Stromal cell of bone marrow (primary cell): ENCODE measurements around the gene NEK1.
A peak's percentile ranks its signal among the peaks of the same experiment; 100 is the strongest.
"Not testable (repeated sequence)": the region's sequence is repeated elsewhere in the genome, so short reads cannot be mapped to it uniquely, and the experiment has no call there.

ENCODE experiments used
- DNase-seq: peaks from one replicate; pipeline ENCODE4 v3.0.0-alpha.2; 2012; ENCODE audit warnings: low read depth

Gene NEK1

DNA sequence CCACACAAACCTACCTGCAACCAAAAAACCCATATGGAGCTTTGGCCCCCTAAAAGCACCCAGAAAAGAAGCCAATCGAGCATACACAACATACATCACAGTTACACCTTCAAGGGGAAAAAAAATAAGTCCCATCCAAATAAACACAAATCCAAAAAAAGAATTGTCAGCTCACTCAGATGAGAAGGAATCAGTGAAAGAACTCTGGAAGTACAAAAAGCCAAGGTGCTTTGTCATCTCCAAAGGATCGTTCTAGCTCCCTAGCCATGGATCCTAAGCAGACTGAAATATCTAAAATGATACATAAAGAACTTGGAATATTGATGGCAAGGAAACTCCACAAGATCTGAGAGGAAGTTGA lies 119.2 kb downstream of the NEK1 start:
- DNase-seq, result no peak

DNA sequence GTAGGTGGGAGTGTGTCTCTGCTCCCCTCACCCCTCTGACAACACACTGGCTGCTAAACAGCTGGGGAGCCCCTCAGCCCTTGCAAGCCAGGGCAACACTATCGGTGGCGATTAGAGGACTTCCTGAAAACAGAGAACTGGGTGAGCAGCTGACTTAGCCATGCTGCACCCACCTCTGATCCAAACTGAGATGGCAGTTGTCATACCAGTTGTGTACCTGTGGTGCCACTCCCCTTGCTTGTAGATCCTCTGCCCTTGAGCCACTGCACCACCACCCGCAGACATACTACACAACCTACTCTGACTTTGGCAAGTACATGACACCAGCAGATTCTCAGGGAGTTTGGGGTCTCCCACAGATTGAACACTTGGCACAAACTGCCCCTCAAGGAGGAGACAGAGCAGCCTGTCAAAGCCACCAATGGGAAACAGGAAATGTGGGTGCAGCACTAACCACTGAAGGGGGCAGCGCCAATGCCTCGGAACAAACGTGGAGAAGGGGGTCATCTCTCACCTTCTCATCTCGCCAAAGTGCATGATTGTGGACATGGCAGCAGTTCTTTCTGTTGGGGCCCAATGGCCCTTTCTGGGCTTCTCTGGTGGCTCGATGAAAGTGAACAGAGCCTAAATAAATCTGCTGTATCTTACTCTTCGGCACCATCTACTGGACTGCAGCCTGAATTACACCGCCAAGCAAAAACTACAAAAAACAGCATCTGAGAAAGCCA lies 119.8 kb downstream of the NEK1 start:
- peak; percentile 26 for DNase-seq

DNA sequence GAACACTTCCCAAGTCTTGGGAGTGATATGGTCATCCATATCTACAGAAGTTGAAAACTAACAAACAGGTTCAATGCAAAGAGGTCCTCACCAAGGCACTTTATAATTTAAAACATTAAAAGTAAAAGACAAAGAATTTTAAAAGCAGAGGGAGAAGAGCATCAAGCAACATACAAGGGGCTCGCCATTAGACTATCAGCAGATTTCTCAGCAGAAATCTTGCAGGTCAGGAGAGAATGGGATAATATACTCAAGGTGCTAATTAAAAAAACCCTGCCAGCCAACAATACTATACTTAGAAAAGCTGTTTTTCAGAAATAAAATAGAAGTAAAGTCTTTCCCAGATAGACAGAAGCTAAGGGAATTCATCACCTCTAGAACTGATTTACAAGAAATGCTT lies 121.2 kb downstream of the NEK1 start:
- no peak for DNase-seq

DNA sequence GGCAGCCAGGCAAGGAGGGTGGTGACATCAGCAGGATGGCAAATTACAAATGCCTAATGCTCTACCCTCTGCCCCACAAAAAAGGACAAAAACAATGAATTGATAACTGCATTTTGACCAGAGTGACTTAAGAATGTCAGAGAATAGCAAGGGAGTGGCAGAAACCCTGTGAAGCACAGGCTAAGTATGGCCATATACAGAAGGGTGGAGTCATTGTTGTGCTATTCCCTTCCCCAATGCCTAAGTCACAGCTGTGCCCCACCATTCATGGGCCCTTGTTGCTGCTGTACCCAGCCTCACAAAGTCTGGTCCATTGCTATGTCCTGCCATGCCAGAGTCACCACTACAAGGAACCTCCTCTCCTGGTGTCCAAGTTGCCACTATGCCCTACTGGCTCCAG lies 123.1 kb downstream of the NEK1 start:
- DNase-seq, result no peak

DNA sequence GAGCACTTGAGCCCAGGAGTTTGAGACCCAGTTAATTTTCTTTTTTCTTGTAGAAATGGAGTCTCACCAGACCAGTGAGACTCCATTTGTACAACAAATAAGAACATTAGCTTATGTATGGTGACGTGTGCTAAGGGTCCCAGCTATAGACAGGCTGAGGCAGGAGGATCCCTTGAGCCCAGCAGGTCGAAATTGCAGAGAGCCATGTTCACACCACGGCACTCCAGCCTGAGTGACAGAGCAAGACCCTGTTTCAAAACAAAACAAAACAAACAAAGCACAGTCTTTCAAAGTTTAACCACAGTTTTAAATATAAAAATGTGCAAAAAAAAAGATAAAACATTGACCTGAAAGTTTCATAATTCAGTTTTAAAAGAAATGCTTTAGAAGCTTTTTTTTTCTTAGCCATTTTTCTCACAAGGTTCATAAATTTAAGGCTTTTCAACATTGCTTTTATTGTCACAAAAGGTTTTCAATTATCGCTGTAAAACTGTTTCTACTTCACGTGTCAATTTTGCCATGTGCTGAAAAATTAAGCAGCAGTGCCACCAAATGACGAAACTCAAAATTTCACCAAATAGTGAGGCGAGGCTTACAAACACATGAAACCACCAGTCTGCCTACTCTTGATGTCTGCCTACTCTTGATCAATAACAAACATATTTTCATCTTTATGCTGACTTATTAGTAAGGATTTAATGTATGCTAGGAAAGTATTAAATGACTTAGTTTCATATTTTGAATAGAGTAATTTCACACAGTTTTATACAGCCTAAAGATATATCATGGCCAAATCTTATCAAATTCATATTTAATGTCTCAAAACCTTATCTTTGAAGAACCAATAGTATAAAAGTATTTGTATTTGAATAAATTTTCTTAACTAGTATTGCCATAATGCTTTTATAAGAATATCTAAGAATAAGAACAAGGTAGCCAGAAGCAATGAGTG lies 126.3 kb downstream of the NEK1 start:
- DNase-seq, result peak; percentile 43

DNA sequence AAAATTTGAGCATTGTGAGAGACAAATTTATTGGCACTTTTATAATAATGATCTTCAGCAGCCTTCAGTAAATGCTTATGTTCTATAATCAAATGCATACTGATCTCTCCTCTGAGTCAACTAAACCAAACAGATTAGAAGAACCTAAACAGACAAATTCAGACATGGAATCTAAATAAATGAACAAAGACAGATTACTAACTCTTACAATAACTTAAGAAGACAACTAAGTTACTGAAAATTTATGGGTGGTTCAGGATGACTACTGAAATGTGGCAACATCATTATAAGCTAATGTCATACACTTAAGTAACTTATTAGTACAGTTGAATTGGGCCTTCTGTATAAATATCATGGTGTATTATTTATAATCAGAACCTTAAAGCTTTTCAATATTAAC lies 127.3 kb downstream of the NEK1 start:
- no peak for DNase-seq

DNA sequence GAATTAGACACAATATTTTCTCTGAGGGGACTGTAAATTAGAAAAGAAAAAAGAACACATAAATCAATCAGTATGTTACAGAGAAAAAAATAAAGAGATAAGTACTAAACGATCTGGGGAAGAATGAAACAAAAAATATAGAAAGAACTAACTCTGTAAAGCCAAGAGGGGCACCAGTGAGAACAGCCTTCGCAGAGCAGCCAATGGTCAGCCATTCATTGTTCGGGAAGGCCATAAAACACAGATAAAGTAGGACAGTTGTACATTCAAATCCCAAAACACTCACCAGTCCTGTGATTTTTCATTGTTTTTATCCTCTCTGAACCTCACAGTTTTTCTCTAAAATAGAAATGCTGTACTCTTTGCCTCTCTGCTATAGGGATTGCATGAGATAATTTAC lies 127.9 kb downstream of the NEK1 start:
- no peak for DNase-seq

DNA sequence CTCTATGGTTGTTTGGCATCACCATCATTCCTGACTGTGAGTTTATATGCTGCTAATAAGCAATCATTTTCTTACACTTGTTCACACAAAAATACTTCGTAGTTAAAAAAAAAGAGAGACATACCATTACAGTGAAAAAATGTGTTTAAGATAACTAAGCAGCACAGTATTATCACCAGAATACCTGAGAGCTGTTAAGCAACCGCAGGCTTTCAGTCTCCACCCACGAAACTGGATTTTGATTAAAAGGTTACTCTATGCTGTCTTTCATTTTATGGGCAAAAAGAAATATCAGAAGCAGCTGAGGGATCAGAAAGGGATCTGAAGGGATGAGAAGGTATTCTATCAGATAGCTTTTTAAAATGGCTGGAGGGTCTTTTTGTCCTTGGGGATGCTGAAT lies 148.3 kb downstream of the NEK1 start:
- DNase-seq, result no peak

DNA sequence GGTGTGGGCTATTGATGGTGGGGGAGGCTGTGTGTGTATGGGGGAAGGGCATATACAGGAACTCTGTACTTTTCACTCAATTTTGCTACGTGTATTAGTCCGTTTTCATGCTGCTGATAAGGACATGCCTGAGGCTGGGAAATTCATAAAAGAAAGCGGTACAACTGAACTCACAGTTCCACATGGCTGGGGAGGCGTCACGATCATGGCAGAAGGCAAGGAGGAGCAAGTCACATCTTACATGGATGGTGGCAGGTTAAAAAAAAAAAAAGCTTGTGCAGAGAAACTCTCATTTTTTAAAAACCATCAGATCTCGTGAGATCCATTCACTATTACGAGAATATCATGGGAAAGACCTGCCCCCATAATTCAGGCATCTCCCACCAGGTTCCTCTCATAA lies 152.3 kb downstream of the NEK1 start:
- no peak for DNase-seq

DNA sequence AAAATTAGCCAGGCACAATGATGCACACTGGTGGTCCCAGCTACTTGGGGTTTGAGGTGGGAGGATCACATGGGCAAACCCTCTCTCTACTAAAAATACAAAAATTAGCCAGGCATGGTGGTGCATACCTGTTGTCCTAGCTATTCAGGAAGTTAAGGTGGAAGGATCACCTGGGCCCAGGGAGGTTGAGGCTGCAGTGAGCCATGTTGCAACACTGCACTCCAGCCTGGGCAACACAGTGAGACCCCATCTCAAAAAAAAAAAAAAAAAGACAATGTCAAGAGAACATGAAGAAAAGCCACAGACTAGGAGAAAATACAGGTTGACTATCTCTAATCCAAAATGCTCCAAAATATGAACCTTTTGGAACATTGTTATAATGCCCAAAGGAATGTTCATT lies 153.8 kb downstream of the NEK1 start:
- DNase-seq, result no peak

DNA sequence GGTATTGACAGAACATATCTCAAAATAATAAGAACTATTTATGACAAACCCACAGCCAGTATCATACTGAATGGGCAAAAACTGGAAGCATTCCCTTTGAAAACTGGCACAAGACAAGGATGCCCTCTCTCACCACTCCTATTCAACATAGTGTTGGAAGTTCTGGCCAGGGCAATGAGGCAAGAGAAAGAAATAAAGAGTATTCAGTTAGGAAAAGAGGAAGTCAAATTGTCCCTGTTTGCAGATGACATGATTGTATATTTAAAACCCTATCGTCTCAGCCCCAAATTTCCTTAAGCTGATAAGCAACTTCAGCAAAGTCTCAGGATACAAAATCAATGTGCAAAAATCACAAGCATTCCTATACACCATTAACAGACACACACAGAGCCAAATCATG lies 159.7 kb downstream of the NEK1 start:
- not testable (repeated sequence) for DNase-seq

DNA sequence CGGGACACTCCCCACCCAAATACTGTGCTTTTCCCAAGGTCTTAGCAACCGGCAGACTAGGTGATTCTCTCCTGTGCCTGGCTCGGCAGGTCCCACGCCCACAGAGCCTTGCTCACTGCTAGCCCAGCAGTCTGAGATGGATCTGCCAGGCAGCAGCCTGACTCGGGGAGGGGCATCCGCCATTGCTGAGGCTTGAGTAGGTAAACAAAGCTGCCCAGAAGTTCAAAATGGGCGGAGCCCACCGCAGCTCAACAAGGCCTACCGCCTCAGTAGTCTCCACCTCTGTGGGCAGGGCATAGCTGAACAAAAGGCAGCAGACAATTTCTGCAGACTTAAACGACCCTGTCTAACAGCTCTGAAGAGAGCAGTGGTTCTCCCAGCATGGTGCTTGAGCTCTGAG lies 163.4 kb downstream of the NEK1 start:
- DNase-seq, result not testable (repeated sequence)

DNA sequence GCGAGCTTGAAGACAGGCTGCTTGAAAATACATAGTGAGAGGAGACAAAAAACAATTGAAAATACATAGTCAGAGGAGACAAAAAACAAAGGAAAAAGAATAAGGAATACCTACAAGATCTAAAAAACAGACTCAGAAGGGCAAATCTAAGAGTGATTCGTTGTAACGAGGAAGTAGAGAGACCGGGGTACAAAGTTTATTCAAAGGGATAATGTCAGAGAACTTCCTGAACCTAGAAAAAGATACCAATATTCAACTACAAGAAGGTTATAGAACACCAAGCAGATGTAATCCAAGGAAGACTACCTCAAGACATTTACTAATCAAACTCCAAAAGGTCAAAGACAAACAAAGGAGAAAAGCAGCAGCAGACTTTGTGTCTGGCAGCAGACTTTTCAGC lies 165.6 kb downstream of the NEK1 start:
- DNase-seq, result no peak

DNA sequence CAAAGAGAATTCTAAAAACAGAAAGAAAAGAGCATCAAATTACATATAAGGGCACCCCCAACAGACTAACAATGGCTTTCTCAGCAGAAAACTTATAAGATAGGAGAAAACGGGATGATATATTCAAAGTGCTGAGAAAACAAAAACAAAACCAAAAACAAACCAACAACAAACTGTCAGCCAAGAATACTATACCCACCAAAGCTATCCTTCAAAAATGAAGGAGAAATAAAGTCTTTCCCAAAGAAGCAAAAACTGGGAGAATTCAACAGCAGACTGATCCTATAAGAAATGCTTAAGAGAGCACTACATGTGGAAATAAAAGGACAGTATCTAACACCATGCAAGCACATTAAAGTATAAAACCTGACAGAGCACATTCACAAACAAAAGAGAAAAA lies 168.6 kb downstream of the NEK1 start:
- DNase-seq, result no peak

DNA sequence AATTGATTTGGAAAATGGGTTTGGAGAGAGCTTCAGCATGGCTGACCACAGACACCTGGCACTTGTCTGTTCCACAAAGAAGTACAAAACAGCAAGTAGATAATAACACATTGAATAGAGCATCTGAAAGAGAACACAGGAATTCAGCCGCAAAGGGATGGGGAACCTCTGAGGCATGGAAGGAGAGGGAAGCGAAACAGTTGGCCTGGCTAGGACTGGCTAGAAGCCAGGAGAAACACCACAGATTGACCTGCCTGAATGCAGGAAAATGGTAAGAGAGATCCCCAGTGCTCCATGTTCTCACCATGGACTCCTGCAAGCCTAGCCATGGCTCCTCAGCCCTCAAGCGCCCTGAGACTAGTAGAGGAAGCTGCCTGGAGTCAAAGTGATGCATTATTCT lies 171.9 kb downstream of the NEK1 start:
- DNase-seq, result no peak

DNA sequence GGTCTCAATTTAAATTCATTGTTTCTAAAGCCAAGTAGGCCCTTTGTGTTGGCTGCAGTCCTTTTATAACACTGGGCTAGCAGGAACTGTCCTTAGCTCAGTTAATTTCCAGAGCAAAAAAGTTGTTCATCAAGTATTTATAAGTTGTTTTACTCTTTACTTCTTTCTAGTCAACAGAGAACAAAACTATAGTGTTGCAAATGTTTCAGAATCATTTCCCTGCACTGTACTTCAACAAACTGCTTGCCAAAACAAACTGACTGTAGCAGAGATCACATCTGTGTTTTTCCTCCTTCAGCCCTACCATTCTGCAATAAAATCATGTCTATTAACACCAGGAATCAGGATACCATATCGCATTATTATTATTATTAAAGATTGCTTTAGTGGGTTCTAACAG lies 173.1 kb downstream of the NEK1 start:
- DNase-seq, result peak; percentile 52

DNA sequence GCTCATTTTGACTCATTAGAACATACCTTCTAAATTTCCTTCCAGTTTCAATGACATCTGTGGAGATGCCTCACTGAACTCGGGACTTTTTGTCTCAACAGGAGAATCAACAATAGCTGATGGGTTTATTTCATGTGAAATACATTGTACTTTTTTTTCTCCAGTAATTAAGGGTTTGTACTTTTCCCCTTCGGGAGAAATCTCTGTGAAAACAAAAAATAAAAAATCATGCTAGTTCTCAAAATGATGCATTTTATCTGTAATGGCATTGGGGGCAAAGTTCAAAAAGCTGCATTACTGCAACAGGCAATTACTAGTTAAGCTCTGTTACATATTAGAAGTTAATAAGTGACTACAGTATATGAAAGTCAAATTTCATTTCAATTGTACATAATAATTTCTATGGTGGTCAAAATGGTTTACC lies 174.3 kb downstream of the NEK1 start:
- no peak for DNase-seq

DNA sequence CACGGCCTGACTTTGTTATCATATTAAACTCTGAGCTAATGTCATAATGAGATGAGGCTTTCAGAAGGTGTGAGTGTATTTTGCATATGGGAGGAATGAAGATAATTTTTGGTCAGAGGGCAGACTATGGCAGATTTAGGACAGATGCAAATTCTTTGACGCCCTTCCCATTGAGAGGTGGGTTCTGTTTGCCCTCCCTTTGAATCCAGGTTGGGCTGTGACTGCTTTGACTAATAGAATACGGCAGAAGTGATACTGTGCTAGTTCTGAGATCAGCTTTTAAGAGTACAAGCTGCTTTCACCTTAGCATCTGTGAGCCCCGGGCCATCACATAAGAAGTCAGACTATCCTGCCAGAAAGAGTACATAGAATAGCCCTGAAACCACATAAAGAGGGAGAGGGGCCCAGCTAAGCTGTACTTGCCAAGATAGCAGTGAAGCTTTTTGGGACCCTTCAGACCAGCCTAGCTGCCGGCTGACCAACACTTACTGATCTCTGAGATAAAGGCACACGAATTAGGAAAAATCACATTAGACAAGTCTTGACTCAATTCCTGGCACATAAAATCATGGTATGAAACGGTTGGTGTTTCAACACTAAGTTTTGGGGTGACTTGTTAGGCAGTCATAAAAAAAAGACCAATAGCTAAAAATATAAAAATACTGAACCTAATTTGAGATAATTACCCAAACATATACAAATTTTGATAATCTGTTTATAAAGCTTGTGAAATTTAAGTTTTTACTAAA lies 174.9 kb downstream of the NEK1 start:
- DNase-seq, result no peak

DNA sequence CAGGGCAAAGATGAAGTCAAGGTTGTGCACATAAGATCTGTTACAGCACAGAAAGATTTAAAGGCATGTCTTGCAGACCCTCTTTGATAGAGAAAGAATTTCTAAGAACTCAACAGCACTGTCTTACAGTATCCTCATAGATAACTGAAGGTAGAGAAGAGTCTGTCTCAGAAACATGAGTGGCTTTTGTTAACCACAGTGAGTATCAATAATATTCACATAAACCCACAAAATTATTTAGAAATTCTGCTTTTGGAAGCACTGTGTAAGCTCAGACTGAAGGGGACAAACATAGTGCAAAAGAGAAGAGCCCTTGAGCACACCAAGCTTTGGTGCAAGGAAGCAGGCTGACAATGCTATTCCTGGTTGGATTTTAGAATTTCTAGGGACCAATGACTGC lies 175.6 kb downstream of the NEK1 start:
- DNase-seq, result no peak

DNA sequence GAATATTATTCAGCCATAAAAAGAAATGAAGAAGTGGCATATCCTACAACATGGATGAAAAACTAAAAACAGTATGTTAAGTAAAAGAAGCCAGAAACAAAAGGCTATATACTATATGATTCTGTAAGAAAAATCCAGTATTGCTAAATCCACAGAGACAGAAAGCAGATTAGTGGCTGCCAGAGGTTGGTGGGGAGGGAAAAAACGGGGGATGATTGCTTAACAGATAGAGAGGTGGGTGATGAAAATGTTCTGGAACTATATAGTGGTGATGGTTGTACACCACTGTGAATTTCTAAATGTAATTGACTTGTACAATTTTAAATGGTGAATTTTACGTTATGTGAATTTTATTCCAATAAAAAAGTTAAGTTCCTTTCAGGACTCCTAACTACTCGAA lies 184.0 kb downstream of the NEK1 start:
- DNase-seq, result no peak

DNA sequence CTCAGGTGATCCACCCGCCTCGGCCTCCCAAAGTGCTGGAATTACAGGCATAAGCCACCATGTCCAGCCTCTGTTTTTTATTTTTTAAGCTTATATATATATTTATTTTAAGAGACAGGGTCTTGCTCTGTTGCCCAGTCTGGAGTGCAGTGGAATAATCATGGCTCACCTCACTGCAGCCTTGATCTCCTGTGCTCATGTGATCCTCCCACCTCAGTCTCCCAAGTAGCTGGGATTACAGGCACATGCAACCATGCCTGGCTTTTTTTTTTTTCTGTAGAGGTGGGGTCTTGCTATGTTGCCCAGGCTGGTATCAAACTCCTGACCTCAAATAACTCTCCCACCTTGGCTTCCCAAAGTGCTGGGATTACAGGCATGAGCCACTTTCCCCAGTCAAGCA lies 184.7 kb downstream of the NEK1 start:
- not testable (repeated sequence) for DNase-seq

DNA sequence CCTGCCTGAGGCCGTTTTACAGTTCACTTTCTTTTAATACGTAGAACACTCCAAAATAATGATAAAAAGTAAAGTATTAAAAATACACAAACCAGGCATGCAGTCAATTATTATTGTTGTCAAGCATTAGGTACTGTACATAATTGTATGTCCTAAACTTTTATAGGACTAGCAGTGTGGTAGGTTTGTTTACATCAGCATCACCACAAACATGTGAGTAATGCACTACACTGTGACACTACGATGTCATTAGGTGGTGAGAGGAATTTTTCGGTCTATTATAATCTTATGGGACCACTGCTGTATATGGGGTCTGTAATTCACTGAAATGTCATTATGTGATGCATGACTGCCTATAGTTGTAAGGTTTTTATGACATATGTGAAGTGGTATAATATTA lies 192.1 kb downstream of the NEK1 start:
- DNase-seq, result no peak

DNA sequence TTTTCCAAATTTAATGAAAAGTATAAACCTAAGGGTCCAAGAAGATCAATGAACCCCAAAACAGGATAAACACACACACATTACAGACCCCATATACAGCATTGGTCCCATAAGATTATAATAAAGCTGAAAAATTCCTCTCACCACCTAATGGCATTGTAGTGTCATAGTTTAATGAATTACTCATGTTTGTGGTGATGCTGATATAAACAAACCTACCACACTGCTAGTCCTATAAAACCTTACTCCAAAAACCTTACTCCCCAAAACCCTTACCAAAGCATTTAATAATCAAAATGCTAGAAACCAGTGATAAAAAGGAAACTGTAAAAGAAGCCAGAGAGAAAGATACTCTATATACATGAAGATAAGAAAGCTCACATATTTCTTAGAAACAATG lies 193.5 kb downstream of the NEK1 start:
- DNase-seq, result no peak
